Embryonic facial prominence (tissue), 1 donor: Measurements from ENCODE around the gene NFKBIZ.

Experiments used
- DNase-seq: peaks from one replicate; pipeline ENCODE4 v3.0.0-alpha.2; 2016; ENCODE audit errors: extremely low spot score

NFKBIZ gene, protein sequence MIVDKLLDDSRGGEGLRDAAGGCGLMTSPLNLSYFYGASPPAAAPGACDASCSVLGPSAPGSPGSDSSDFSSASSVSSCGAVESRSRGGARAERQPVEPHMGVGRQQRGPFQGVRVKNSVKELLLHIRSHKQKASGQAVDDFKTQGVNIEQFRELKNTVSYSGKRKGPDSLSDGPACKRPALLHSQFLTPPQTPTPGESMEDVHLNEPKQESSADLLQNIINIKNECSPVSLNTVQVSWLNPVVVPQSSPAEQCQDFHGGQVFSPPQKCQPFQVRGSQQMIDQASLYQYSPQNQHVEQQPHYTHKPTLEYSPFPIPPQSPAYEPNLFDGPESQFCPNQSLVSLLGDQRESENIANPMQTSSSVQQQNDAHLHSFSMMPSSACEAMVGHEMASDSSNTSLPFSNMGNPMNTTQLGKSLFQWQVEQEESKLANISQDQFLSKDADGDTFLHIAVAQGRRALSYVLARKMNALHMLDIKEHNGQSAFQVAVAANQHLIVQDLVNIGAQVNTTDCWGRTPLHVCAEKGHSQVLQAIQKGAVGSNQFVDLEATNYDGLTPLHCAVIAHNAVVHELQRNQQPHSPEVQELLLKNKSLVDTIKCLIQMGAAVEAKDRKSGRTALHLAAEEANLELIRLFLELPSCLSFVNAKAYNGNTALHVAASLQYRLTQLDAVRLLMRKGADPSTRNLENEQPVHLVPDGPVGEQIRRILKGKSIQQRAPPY

DNA sequence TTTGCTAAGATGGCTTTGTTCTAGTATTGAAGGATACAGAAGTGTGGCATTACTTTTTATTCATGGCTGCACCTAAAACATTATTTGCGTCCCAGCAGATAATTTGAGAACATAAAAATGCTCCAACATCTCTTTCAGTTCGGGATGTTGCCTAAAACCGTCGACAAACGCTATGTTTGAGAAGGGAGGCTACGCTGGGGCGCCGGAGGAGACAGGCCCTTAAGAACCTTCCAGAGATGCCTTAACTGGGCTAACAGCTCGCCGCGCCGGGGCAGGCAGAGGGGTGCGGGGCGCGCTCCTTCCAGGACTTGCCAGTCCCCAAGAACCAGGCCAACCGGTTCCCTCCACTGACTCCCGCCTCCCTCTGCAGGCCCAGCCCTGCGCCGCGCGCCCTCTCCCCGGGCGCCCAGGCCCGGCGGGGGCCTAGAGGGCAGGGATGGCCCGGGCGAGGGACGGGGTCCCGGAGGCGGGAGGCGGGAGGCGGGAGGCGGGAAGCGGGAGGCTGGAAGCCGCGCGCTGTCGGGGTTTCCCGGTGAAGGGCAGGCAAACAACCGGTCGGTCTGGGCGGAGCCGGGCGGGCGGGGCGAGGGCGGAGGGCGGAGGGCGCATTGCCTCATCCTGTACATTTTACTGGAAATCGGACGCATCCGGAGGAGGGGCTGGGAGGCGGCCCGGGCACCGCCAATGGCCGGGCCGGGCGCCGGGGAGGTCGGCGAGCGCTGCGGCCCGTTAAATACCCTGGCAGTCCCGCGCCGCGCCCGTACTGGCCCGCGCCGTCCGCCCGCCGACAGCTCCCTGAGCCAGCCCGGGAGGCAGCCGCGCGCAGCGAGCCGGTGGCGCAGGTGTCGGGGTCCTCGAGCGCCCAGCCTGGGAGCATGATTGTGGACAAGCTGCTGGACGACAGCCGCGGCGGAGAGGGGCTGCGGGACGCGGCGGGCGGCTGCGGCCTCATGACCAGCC is at the start of gene NFKBIZ:
Gene NFKBIZ (plus strand): TSS at position 761 of the 960 bp plus-strand sequence. CDS start 115 bp downstream, at position 876.
- peak; percentile 67 for DNase-seq

DNA sequence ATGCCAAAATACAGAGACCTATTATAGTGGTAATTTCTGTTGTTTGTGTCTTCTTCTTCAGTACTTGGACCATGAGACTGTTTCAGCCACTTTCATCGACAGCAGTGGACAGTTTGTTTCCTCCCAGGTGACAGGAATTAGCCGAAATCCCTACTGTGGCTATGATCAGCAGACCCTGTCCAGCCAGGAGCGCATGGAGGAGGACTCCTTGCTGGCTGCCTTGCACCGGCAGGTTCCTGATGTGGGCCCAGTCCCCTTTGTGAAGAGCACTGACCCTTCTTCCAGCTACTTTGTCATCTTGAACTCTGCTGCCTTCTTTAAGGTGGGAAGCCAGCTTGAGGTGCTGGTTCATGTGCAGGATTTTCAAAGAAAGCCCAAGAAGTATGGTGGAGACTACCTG is 48.1 kb upstream of the NFKBIZ start:
- DNase-seq = no peak

DNA sequence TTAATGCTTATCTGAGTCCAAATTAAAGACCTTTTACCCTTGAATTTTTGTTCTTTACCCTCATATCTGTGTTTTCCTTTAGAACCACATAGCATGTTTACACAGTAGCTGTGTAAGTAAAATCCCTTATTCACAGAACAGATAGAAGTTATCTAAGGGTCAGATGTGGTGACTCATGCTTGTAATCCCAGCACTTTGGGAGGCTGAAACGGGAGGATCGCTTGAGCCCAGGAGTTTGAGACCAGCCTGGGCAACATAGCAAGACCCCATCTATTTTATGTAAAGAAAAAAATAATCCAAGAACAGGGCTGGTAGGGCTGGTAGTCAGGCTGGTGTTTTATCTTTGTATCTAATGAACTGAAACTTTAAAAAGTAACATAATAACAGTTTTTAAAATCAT is 47.1 kb upstream of the NFKBIZ start:
- DNase-seq = no peak

DNA sequence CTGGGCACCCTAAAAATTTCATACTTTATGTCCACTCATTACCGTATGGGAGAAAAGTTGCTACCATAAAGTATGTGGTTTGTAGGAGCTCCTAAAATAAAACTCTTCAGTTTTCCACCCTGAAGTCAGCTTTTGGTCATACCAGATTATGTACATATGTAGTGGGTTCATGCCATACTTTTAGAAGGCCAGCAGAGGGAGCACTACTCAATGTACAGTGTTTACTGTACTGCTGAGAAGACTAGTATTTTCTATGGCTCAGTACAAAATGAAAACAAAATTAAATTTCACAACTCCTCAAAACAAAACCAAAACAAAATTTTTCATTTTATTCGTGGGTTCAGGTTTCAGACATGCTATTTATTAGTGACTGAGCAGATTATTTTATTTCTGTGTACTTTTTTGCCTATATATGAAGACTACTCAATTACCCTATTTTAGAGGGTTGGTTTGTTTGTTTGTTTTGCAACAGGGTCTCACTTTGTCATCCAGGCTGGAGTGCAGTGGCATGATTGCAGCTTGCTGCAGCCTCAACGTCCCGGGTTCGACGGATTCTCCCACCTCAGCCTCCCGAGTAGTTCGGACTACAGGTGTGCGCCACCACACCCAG is 46.0 kb upstream of the NFKBIZ start:
- peak; percentile 66 for DNase-seq

DNA sequence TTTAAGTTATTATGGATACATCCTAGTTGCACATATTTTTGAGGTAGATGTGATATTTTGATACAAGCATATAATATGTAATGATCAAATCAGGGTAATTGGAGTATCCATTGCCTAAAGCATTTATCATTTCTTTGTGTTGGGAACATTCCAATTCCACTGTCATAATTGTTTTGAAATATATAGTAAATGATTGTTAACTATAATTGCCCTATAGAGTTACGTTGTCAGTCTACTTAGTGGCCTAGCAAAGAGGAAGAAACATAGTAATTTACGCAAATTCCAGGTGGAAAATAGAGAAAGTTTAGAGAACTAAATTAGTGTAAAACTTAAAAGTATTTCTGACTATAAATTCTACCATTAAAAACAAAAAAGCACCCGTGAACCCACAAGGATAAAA is 45.4 kb upstream of the NFKBIZ start:
- DNase-seq = no peak

DNA sequence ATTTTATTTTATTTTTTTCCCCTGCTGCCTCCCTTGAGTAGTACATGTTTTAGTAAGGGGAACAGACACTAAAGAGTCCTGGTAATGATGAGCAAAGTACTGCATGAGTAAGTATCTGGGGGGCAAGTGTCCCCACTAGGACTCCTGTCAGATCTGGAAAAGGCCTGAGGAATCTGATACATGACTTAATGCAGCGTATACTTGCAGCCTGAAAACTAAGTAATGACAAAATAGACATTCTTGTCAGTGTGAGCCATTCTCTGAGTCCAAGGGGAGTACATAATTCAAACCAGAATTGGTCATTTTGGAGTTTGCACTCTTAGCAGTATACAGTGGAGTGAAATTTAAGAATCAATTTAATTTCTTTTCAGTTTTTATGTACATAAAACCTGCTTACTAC is 42.8 kb upstream of the NFKBIZ start:
- DNase-seq = no peak

DNA sequence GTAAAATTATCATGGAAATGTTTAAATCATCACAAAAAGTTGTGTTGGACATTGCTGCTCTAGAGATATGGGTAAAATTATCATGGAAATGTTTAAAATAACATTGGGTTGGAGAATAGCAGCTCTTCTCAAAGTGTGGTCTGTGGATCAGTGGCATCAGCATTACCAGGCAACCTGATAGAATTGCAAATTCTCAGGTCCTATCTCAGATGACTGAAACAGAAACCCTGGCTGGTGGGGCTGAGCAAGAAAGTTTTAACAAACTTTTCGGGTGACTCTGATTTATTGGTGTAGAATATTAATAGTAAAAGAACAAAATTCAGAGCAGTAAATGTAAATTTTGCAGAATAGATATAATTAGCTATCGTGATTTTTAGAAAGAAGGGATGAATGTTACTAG is 41.4 kb upstream of the NFKBIZ start:
- DNase-seq = no peak

DNA sequence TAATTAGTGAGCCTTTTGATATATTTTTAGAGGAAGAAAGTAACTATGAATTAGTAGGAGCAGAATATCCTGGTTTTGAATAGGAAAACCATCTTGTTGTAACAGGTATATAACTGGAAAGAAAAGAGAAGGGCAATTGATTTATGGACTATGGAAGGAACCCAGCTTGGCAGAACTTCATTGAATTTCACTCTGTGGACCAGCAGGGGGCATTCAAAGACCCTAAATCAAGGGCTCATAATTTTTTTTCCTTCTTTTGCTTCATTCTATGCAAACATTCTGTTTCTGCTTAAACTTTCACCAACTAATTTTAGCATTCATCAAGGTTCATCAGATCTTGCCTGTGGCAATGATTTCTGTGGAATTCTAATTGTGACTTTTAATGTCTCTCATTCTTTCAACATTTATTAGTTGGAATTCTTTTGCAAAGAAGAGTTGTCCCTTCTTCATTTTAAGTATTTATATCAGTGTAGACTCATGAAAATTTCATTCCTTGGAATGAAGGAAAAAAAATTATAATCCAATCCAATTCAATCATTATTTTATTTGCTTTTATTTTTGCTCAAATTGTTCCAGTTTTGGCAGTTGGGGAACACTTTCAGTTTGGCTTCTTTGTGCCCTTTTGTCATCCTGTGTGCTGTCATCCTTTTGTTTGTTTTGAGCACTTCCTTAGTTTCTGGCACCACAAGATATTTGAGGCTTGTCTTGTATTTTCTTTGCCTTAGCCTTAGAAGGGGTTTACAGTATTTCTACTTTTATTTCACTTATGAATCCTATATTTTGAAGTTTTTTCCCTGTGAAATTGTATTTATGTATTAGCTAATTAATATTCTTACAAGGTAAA is 39.9 kb upstream of the NFKBIZ start:
- peak; percentile 29 for DNase-seq

DNA sequence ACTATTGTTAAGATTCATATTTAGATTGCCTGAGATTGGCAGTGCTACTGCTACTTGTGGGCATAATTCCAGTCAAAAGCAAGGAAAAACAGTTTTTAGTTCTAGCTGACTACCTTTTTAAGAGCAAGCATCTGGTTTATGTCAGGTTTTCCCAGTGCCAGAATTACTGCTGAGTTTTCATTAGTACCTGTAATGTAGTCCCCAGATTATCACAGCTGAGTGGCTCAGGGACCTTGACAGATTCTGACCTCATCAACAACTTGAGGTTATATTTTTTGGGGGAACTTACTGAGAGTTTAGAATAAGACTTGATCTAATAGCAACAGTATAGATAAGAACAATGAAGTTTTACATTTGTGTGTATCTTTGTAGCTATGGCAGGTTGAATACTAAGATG is 39.3 kb upstream of the NFKBIZ start:
- DNase-seq = no peak

DNA sequence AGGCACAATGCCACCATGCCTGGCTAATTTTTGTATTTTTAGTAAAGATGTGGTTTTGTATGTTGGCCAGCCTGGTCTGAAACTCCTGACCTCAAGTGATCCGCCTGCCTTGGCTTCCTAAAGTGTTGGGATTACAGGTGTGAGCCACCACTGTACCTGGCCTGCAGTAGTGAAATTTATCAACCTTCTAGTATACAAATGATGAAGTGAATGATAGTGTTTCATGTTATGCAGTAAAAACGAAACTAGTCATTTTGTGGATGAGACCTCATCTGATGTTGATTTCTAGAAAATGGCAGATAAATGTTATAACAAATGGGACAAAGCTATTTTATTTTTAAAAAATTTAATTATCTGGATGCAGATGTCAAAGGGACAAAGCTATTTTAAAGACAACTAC is 37.4 kb upstream of the NFKBIZ start:
- DNase-seq = no peak

DNA sequence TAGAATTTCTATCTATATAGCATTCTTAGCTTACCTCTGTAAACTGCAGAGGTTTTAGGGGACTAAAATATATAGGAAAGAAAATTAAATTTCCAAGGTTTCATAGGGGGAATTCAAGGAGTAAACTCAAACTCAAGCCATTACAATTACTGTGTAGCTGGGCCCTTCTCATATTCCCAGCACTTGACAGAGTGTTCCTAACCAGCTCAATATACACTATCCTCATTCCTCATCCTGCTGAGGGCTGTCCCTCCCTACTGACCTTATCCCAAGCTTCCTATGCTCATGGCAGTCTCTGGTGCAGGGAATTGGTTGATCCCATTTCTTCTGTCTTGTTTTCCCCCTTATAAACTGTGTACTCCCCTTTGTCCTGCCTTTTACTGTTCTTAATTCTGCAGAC is 36.4 kb upstream of the NFKBIZ start:
- no peak for DNase-seq

DNA sequence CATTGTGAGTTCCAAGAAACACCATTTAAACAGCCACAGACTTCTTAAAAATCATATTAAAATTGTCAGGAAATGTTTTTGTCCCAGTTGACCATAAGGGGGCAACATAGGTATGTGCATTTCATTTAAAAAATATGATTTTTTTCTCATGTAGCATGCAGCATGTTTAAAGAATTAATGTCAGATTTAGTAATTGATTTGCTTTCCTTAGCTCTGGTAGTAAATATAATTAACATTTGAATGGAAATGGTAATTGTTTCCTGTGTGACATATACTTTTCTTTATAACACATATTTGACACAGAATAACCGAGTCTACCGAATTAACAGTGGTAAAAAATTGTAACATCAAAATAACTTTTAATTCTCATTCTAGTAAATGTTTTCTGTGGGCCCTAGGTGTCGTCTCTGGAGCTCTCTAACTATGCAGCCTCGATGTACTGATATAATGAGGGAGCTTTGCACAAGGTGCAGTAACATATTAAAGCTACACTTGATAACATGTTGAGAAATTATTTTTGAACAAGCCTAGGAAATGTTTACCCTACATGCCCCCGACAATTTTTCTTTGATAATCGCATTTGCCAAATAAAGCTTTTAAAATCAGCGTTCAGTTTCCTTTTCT is 35.4 kb upstream of the NFKBIZ start:
- no peak for DNase-seq

DNA sequence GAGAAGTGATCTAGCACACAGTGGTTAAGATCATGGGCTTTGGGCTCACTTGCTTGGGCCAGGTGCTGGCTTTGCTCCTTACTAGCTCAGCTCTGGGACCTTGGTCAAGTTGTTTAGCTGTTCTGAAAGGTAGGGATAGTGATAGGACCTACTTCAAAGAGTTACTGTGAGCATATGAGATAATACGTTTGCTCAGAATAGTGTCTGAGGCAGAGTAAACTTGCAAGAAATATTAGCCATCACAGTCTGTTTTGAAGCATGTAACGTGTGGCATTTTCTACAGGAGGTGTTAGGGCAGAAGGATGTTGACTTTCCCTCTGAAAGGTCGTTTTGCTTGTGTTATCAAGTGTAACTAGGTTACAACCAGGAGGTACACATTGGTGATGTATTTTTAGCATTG is 34.5 kb upstream of the NFKBIZ start:
- no peak for DNase-seq

DNA sequence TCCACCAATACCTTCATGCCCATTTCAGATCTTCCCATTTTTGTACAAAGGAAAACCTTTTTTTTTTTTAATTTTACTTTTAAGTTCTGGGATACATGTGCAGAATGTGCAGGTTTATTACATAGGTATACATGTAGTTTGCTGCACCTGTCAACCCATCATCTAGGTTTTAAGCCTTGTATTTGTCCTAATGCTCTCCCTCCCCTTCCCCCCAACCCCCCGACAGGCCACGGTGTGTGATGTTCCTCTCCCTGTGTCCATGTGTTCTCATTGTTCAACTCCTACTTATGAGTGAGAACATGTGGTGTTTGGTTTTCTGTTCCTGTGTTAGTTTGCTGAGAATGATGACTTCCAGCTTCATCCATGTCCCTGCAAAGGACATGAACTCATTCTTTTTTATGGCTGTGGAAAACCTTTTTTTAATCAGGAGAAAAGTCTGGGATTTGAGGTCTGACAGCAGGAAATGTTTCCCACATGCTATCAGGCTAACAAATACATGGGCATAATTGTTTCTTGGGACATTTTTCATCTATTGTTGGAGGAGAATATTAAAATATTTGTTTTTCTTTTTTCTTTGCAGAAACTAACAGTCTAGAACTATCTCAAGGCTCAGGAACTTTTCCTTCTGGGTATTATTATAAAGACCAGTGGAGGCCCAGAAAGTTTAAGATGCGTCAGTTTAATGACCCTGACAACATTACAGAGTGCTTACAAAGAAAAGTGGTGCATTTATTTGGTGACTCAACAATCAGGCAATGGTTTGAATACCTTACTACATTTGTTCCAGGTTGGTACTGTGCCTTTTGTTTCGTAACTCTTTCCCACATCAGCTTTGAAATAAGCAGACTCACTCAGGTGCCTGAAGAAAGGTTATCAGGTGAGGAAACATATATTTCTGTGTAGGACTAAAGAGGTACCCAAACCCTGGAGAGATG is 32.8 kb upstream of the NFKBIZ start:
- no peak for DNase-seq

DNA sequence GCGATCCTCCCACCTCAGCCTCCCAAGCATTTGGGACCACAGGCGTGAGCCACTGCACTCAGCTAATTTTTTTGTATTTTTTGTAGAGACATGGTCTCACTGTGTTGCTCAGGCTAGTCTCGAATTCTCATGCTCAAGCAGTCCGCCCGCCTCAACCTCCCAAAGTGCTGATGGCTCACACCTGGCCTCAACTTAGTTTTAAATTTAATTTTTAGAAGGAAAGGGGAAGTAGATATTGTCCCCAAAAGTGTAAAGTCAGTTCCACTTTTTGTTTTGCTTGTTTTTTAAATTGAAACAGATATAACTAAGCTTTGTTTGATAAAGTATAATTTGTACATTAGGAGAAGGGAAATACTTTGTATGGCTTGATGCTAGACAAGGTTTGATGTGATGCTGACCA is 31.3 kb upstream of the NFKBIZ start:
- no peak for DNase-seq

DNA sequence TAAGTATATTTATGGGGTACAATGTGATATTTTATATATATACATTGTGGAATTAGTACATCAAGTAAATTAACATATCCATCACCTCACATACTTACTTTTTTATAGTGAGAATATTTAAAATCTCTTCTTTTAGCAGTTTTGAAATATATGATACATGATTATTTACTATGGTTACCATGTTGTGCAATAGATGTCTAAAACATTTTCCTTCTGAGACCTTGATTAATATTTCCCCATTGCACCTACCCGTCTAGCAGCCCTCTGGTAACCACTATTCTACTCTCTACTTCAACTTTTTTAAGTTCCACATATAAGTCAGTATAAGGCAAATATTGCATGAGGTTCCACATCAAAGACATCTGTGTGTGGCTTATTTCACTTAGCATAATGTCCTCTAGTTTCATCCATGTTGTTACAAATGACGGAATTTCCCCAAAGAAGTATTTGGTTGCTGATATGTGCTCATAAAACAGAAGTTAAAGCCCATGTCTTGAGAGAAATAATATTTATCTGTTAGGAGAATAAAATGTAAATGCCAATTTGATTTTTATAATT is 29.6 kb upstream of the NFKBIZ start:
- no peak for DNase-seq

DNA sequence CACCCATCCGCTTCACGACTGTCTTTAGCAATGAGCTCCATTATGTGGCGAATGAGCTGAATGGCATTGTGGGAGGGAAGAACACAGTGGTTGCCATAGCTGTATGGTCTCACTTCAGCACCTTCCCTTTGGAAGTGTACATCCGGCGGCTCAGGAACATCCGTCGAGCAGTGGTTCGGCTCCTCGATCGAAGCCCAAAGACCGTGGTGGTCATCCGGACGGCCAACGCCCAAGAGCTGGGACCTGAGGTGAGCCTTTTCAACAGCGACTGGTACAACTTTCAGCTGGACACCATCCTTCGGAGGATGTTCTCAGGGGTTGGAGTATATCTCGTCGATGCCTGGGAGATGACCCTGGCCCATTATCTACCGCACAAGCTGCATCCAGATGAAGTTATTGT is 27.8 kb upstream of the NFKBIZ start:
- no peak for DNase-seq

DNA sequence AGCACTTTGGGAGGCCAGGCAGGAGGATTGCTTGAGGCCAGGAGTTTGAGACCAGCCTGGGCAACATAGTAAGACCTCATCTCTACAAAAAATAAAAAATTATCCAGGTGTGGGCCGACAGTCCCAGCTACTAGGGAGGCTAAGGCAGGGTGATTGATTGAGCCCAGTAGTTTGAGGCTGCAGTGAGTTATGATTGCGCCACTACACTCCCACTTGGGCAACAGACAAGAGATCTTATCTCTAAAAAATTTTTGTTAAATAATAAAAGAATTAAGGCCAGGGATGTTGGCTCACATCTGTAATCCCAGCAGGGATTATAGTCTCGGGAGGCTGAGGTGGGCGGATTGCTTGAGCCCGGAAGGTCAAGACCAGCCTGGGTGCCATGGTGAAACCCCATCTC is 25.8 kb upstream of the NFKBIZ start:
- DNase-seq = no peak

DNA sequence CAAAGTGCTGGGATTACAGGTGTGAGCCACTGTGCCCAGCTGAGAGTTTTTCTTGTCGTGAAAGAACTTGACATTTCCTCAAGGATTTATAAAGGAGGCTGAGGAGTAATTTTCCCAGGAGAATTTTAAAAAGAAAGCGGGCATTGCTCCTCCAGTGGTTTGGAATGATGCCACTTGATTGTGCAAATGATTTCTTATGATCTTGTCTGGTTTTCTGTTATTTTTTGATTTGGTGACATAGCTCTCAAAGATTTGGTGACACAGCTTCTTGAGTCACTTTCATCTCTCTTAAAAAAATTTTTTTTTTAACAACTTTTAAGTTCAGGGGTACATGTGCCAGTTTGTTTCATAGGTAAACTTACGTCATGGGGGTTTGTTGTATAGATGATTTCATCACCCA is 24.6 kb upstream of the NFKBIZ start:
- DNase-seq = no peak
